ENCODE data around the gene TEX35. TPM values are rescaled to one million over a fixed set of nuclear protein-coding genes. Genes with fewer than 3 reads are reported as not detected.

TEX35 gene
- total RNA-seq, 1 donor from 2014 or later: not detected

GRCh38 chr1:178489399-178489798 is 23.5 kb upstream of the TEX35 start:
- no peak overlapping the region for H3K27ac Mint-ChIP-seq (ENCODE audit: unreplicated experiment)

DNA sequence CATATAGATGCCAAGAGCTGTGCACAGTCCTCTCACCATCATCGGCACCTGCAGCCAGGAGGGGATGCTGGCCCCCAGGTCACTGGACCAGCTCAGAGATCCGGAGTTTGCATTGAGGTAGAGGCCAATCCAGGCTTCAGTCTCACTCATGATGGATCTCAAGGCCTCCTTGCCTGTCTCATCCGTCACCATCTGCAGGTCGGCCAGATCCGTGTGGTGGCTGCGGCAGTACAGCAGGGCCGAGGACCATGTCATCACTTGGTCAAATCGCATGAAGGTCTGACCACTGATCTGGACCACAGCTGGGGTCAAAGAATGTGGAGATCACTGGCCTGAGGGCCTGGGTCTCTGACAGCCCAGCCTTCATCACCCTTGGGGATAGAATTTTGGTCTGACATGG is 22.8 kb upstream of the TEX35 start:
- H3K27ac Mint-ChIP-seq (ENCODE audit: unreplicated experiment): no peak overlapping the region
- TF ChIP-seq CTCF (conservative IDR thresholded peaks at IDR 0.05): no peak
- no peak overlapping the region for H3K4me3 Mint-ChIP-seq
- peaks cover 5% of the 10 kb centered on the region for H3K4me1 Mint-ChIP-seq
- no peak for DNase-seq (ENCODE audit: low read depth, low spot score)
- H3K27me3 Mint-ChIP-seq (ENCODE audit: low read depth): no peaks in the 10 kb centered on the region
- no peaks in the 10 kb centered on the region for H3K9me3 Mint-ChIP-seq
- no peaks in the 10 kb centered on the region for H3K36me3 Mint-ChIP-seq (ENCODE audit: low read depth)

More at GRCh38 chr1:178489399-178489798, 23.5 kb upstream of the TEX35 start:
- H3K27me3 Mint-ChIP-seq (ENCODE audit: low read depth): no peaks in the 10 kb centered on the region
- no peak overlapping the region for H3K4me3 Mint-ChIP-seq
- H3K36me3 Mint-ChIP-seq (ENCODE audit: low read depth): no peaks in the 10 kb centered on the region
- no peaks in the 10 kb centered on the region for H3K9me3 Mint-ChIP-seq
- H3K4me1 Mint-ChIP-seq: peaks cover 5% of the 10 kb centered on the region
- no peak for TF ChIP-seq CTCF (conservative IDR thresholded peaks at IDR 0.05)
- DNase-seq (ENCODE audit: low read depth, low spot score): no peak

- no peaks in the 10 kb centered on the region for H3K27me3 Mint-ChIP-seq (ENCODE audit: low read depth)
- no peak for DNase-seq (ENCODE audit: low read depth, low spot score)
- H3K4me3 Mint-ChIP-seq: no peak overlapping the region
- no peak overlapping the region for H3K27ac Mint-ChIP-seq (ENCODE audit: unreplicated experiment)
- TF ChIP-seq CTCF (conservative IDR thresholded peaks at IDR 0.05): no peak
- H3K36me3 Mint-ChIP-seq (ENCODE audit: low read depth): no peaks in the 10 kb centered on the region
- no peaks in the 10 kb centered on the region for H3K9me3 Mint-ChIP-seq
- peaks cover 5% of the 10 kb centered on the region for H3K4me1 Mint-ChIP-seq
Observed at GRCh38 chr1:178490967-178491366, 21.9 kb upstream of the TEX35 start.

DNA sequence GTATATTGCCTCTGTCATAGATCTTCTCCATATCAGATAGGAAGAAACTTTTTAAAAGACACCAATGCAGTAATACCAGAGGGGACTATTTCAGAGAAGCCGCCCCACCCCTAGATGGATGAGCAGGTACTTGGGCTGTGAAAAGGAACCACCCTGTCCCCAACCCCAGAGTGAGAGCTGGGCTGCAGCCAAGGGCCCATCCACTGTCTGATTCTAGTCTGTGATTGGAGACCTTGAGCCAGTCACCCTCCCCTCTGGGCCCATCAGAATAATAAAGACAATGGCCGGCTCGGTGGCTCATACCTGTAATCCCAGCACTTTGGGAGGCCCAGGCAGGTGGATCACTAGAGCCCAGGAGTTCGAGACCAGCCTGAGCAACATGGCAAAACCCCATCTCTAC is 21.2 kb upstream of the TEX35 start:
- H3K27ac Mint-ChIP-seq (ENCODE audit: unreplicated experiment): no peak overlapping the region
- TF ChIP-seq CTCF (conservative IDR thresholded peaks at IDR 0.05): no peak
- H3K9me3 Mint-ChIP-seq: no peaks in the 10 kb centered on the region

DNA sequence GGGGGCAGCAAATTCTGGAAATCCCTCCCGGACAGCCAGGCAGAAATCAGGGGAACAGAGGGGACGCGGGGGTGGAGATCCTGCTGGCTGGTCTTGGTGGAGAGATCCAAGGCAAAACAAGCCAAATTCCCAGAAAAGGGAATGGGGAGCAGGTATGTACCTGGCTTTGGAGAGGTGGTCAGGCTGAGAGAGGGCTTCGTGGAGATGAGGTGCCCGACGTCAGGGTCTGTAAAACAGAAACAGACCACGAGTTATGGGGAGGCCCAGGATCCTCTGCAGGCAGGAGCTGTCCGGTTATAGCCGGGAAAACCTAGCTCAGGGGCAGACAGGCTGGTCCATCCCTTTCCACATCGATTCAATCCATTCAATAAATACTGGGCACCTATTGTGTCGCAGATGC is 20.6 kb upstream of the TEX35 start:
- H3K4me3 Mint-ChIP-seq: no peak overlapping the region
- H3K27ac Mint-ChIP-seq (ENCODE audit: unreplicated experiment): no peak overlapping the region
- no peak for DNase-seq (ENCODE audit: low read depth, low spot score)
- no peaks in the 10 kb centered on the region for H3K27me3 Mint-ChIP-seq (ENCODE audit: low read depth)
- TF ChIP-seq CTCF (conservative IDR thresholded peaks at IDR 0.05): no peak
- H3K4me1 Mint-ChIP-seq: peaks cover 5% of the 10 kb centered on the region
- H3K9me3 Mint-ChIP-seq: no peaks in the 10 kb centered on the region
- H3K36me3 Mint-ChIP-seq (ENCODE audit: low read depth): no peaks in the 10 kb centered on the region

More for the DNA sequence above, 21.2 kb upstream of the TEX35 start:
- H3K36me3 Mint-ChIP-seq (ENCODE audit: low read depth): no peaks in the 10 kb centered on the region
- no peaks in the 10 kb centered on the region for H3K27me3 Mint-ChIP-seq (ENCODE audit: low read depth)
- peaks cover 5% of the 10 kb centered on the region for H3K4me1 Mint-ChIP-seq
- DNase-seq (ENCODE audit: low read depth, low spot score): no peak
- no peak overlapping the region for H3K4me3 Mint-ChIP-seq

- TF ChIP-seq CTCF (conservative IDR thresholded peaks at IDR 0.05): no peak
- H3K9me3 Mint-ChIP-seq: no peaks in the 10 kb centered on the region
- H3K27me3 Mint-ChIP-seq (ENCODE audit: low read depth): no peaks in the 10 kb centered on the region
- H3K27ac Mint-ChIP-seq (ENCODE audit: unreplicated experiment): no peak overlapping the region
- no peak overlapping the region for H3K4me3 Mint-ChIP-seq
- no peaks in the 10 kb centered on the region for H3K4me1 Mint-ChIP-seq
- H3K36me3 Mint-ChIP-seq (ENCODE audit: low read depth): no peaks in the 10 kb centered on the region
- DNase-seq (ENCODE audit: low read depth, low spot score): no peak
Observed at GRCh38 chr1:178493301-178493741, 19.6 kb upstream of the TEX35 start.

Measured in neural crest cell (in vitro differentiated cells).